Astrocyte (in vitro differentiated cells and primary cell): Measurements from ENCODE around the gene SPEF1. TPM values are rescaled to one million over a fixed set of nuclear protein-coding genes. Genes with fewer than 3 reads are reported as not detected.

Experiments used
- DNase-seq: peaks from one replicate; pipeline ENCODE4 v3.0.0-alpha.2; 2010; ENCODE audit warnings: low read depth
- FAIRE-seq: peaks from 2 replicates; lab custom pipeline; 2011; peaks lifted over from hg19 to GRCh38; lab: Jason Lieb, UNC
- H2AFZ ChIP-seq: 2 replicates; pipeline ENCODE4 v1.6.0; 2012; ENCODE audit warnings: low read depth, low read length, inconsistent platforms
- H3K27ac ChIP-seq: 2 replicates; pipeline ENCODE4 v1.5.1; 2011; ENCODE audit warnings: low read depth, low read length, inconsistent platforms
- H3K27me3 ChIP-seq: 2 replicates; pipeline ENCODE4 v1.6.0; 2011; ENCODE audit warnings: low read length, inconsistent platforms; ENCODE audit not compliant: insufficient read depth
- H3K36me3 ChIP-seq: 2 replicates; pipeline ENCODE4 v1.5.1; 2011; ENCODE audit warnings: low read length, inconsistent platforms; ENCODE audit not compliant: insufficient read depth
- H3K4me1 ChIP-seq: 2 replicates; pipeline ENCODE4 v1.5.1; 2011; ENCODE audit warnings: low read length, inconsistent platforms; ENCODE audit not compliant: insufficient read depth
- H3K4me2 ChIP-seq: 2 replicates; pipeline ENCODE4 v1.6.0; 2012; ENCODE audit warnings: low read length, inconsistent platforms
- H3K4me3 ChIP-seq: 2 replicates; pipeline ENCODE4 v1.5.1; 2011; ENCODE audit warnings: low read depth, mild to moderate bottlenecking, low read length, inconsistent platforms; ENCODE audit not compliant: insufficient read depth
- H3K79me2 ChIP-seq: 2 replicates; pipeline ENCODE4 v1.6.0; 2012; ENCODE audit warnings: mild to moderate bottlenecking, low read length, inconsistent platforms; ENCODE audit not compliant: insufficient read depth
- H3K9ac ChIP-seq: 2 replicates; pipeline ENCODE4 v1.6.0; 2012; ENCODE audit warnings: mild to moderate bottlenecking, low read length, inconsistent platforms
- H3K9me3 ChIP-seq: 2 replicates; pipeline ENCODE4 v1.5.1; 2012; ENCODE audit warnings: low read depth, mild to moderate bottlenecking, low read length, inconsistent platforms; ENCODE audit not compliant: insufficient read depth
- H4K20me1 ChIP-seq: 2 replicates; pipeline ENCODE4 v1.6.0; 2012; ENCODE audit warnings: low read length, inconsistent platforms; ENCODE audit not compliant: insufficient read depth
- H3K27ac Mint-ChIP-seq: one replicate; pipeline ENCODE4 v1.8.0; 2021; ENCODE audit warnings: mild to moderate bottlenecking, mixed read lengths; ENCODE audit not compliant: unreplicated experiment
- H3K27me3 Mint-ChIP-seq: one replicate; pipeline ENCODE4 v1.8.0; 2021; ENCODE audit warnings: low read depth, mixed read lengths; ENCODE audit not compliant: unreplicated experiment
- H3K36me3 Mint-ChIP-seq: one replicate; pipeline ENCODE4 v1.8.0; 2021; ENCODE audit warnings: low read depth, mixed read lengths; ENCODE audit not compliant: unreplicated experiment
- H3K4me1 Mint-ChIP-seq: one replicate; pipeline ENCODE4 v1.8.0; 2021; ENCODE audit warnings: low read depth, mixed read lengths; ENCODE audit not compliant: unreplicated experiment
- H3K4me3 Mint-ChIP-seq: one replicate; pipeline ENCODE4 v1.8.0; 2021; ENCODE audit warnings: mild to moderate bottlenecking, moderate library complexity, mixed read lengths; ENCODE audit not compliant: unreplicated experiment
- H3K9me3 Mint-ChIP-seq: one replicate; pipeline ENCODE4 v1.8.0; 2021; ENCODE audit warnings: mild to moderate bottlenecking, mixed read lengths; ENCODE audit not compliant: unreplicated experiment
- CTCF ChIP-seq: IDR thresholded peaks from 2 replicates; pipeline ENCODE4 v1.5.1; 2011; ENCODE audit warnings: low read depth, mild to moderate bottlenecking, inconsistent platforms, low read length, moderate library complexity; ENCODE audit not compliant: insufficient read depth
- EZH2 ChIP-seq: IDR thresholded peaks from 2 replicates; pipeline ENCODE4 v1.6.1; 2012; ENCODE audit warnings: mild to moderate bottlenecking, low read length, inconsistent platforms; ENCODE audit not compliant: insufficient read depth
- total RNA-seq: library from RNA; stranded (reverse); gene quantifications from 2 replicates; pipeline ENCODE4 v1.2.1, GENCODE V29; 2021

SPEF1 gene
- total RNA-seq, 1 donor from 2014 or later = 0.45 TPM

- Histone ChIP-seq H3K27ac (no peak overlapping the region), H3K9me3 (no peaks in the 10 kb centered on the region), H3K79me2 (no peaks in the 10 kb centered on the region), H3K27me3 (peaks cover 10% of the 10 kb centered on the region), H3K4me1 (no peaks in the 10 kb centered on the region), H3K4me2 (no peak overlapping the region), H3K4me3 (no peak overlapping the region), H2AFZ (no peak overlapping the region), H3K9ac (no peak overlapping the region), H4K20me1 (no peaks in the 10 kb centered on the region), H3K36me3 (no peaks in the 10 kb centered on the region)
- H3K4me1 Mint-ChIP-seq = no peaks in the 10 kb centered on the region
- TF ChIP-seq CTCF = no peak
- TF ChIP-seq EZH2 = no peak
- no peaks in the 10 kb centered on the region for H3K9me3 Mint-ChIP-seq
- peaks cover 53% of the 10 kb centered on the region for H3K27me3 Mint-ChIP-seq
- no peak overlapping the region for H3K4me3 Mint-ChIP-seq
- H3K27ac Mint-ChIP-seq = no peak overlapping the region
- FAIRE-seq = no peak
- no peaks in the 10 kb centered on the region for H3K36me3 Mint-ChIP-seq
- no peak for DNase-seq
Observed at GRCh38 chr20:3735768-3736167, 45.5 kb downstream of the SPEF1 start.

- H3K36me3 Mint-ChIP-seq = no peaks in the 10 kb centered on the region
- FAIRE-seq (no peak), DNase-seq (no peak)
- peaks cover 64% of the 10 kb centered on the region for H3K27me3 Mint-ChIP-seq
- Histone ChIP-seq H3K9ac (no peak overlapping the region), H3K79me2 (no peaks in the 10 kb centered on the region), H3K4me3 (no peak overlapping the region), H3K36me3 (no peaks in the 10 kb centered on the region), H2AFZ (no peak overlapping the region), H3K27ac (no peak overlapping the region), H3K4me2 (no peak overlapping the region), H3K27me3 (peaks cover 13% of the 10 kb centered on the region), H3K4me1 (no peaks in the 10 kb centered on the region), H3K9me3 (no peaks in the 10 kb centered on the region), H4K20me1 (no peaks in the 10 kb centered on the region)
- peaks cover 2% of the 10 kb centered on the region for H3K9me3 Mint-ChIP-seq
- no peak overlapping the region for H3K4me3 Mint-ChIP-seq
- H3K27ac Mint-ChIP-seq = peak overlapping the region; percentile 34
- no peaks in the 10 kb centered on the region for H3K4me1 Mint-ChIP-seq
- TF ChIP-seq EZH2 (no peak), CTCF (no peak)
Observed at GRCh38 chr20:3734111-3734843, 47.0 kb downstream of the SPEF1 start.
